SU-DHL-6 (cell line): ENCODE measurements around the gene C15orf62.

ENCODE experiments used
- CTCF ChIP-seq: fragments of 200-600 bp; sonication (generic); IDR thresholded peaks from one replicate; pipeline ENCODE4 v1.5.1; 2017; ENCODE audit warnings: antibody characterized with exemption, mild to moderate bottlenecking, low read length, moderate library complexity; ENCODE audit not compliant: insufficient read depth, poor library complexity, severe bottlenecking
- EZH2phosphoT487 ChIP-seq: fragments of 200-600 bp; sonication (generic), shearing (Covaris generic); conservative IDR thresholded peaks from 2 replicates; pipeline ENCODE4 v1.6.1; 2018; ENCODE audit warnings: mild to moderate bottlenecking, antibody characterized with exemption, low read length, moderate library complexity, mixed read lengths

- no peak for TF ChIP-seq CTCF
- no peak for TF ChIP-seq EZH2phosphoT487
Observed at GRCh38 chr15:40759961-40760360, 9.8 kb upstream of the C15orf62 start.
